ENCODE measurements around the gene UFD1.

Gene UFD1

GRCh38 chr22:19466848-19467752 lies 11.9 kb downstream of the UFD1 start:
- DNase-seq: no peak

- no peak for DNase-seq
These were observed 12.8 kb downstream of the UFD1 start for GRCh38 chr22:19466126-19466716.

- DNase-seq: no peak
These were observed 14.0 kb downstream of the UFD1 start for GRCh38 chr22:19464975-19465374.

GRCh38 chr22:19464546-19464945 lies 14.4 kb downstream of the UFD1 start:
- no peak for DNase-seq

- DNase-seq: no peak
These were observed 15.2 kb downstream of the UFD1 start for GRCh38 chr22:19463491-19464469.

- DNase-seq: no peak
These were observed 16.0 kb downstream of the UFD1 start for GRCh38 chr22:19463008-19463407.

GRCh38 chr22:19461506-19461905 lies 17.5 kb downstream of the UFD1 start:
- DNase-seq: no peak

- DNase-seq: no peak
These were observed 19.0 kb downstream of the UFD1 start for GRCh38 chr22:19460036-19460435.

- no peak for DNase-seq
These were observed 21.1 kb downstream of the UFD1 start for GRCh38 chr22:19457828-19458428.

- DNase-seq: no peak
These were observed 22.5 kb downstream of the UFD1 start for GRCh38 chr22:19456541-19456940.

- no peak for DNase-seq
These were observed 23.2 kb downstream of the UFD1 start for GRCh38 chr22:19455585-19456370.

GRCh38 chr22:19455033-19455432 lies 24.0 kb downstream of the UFD1 start:
- no peak for DNase-seq

GRCh38 chr22:19454156-19454555 lies 24.8 kb downstream of the UFD1 start:
- DNase-seq: peak; percentile 27

GRCh38 chr22:19453718-19454117 lies 25.3 kb downstream of the UFD1 start:
- DNase-seq: no peak

- no peak for DNase-seq
These were observed 27.4 kb downstream of the UFD1 start for GRCh38 chr22:19451570-19451969.

- no peak for DNase-seq
These were observed 28.4 kb downstream of the UFD1 start for GRCh38 chr22:19450363-19451175.

GRCh38 chr22:19449422-19449767 lies 29.6 kb downstream of the UFD1 start:
- DNase-seq: no peak

GRCh38 chr22:19448739-19449421 lies 30.1 kb downstream of the UFD1 start:
- no peak for DNase-seq

- DNase-seq: no peak
These were observed 30.9 kb downstream of the UFD1 start for GRCh38 chr22:19448076-19448607.
